Measurements from ENCODE around the gene JARID2. TPM values are rescaled to one million over a fixed set of nuclear protein-coding genes. Genes with fewer than 3 reads are reported as not detected.
"Not testable (repeated sequence)": the region's sequence is repeated elsewhere in the genome, so short reads cannot be mapped to it uniquely, and the experiment has no call there.

Gene JARID2
- total RNA-seq, 1 experiment from 2014 or later = 0.56 TPM

DNA sequence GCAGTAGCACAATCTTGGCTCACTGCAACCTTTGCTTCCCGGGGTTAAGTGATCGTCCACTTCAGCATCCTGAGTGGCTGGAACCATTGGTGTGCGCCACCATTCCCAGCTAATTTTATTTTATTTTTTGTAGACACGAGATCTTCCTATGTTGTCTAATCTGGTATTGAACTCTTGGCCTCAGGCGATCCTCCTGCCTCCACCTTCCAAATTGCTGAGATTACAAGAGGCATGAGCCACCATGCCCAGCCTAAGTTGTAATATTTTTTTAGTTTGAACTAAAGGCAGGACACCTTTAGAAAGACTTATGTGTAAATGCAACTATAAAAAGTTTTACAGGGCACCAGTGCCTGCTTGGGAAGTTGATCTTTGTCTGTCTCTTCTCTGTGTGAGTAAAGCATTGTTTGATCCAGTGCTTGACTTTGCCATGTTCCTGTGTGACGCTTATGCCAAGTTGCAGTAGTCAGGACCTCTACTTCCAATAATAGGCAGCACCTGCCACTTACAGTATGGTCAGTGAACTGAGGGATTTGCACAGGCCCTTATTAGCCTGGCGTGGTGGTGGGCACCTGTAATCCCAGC lies 46.9 kb downstream of the JARID2 start:
- Histone ChIP-seq H3K9me3 (no peaks in the 10 kb centered on the region), H3K27me3 (no peaks in the 10 kb centered on the region), H3K4me3 (no peak overlapping the region), H3K36me3 (no peaks in the 10 kb centered on the region)
- no peak for DNase-seq

DNA sequence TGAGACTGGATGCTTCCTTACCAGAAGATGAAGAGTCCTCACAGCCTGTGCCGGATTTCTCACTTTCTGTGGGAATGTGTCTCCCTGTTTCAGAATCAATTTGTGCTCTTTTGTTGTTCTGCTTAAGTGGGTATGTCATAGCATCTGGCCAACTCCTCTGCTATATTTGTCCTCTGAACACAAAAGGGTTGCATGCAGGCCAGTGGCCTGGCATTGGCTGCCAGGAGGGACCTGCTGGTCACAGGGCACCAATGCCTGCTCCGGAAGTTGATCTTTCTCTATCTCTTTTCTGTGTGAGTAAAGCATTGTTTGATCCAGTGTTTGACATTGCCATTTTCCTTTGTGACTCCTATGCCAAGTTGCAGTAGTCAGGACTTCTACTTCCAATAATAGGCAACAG lies 47.8 kb downstream of the JARID2 start:
- H3K27me3 ChIP-seq = no peaks in the 10 kb centered on the region
- no peak overlapping the region for H3K4me3 ChIP-seq
- H3K36me3 ChIP-seq = no peaks in the 10 kb centered on the region
- DNase-seq = no peak
- H3K9me3 ChIP-seq = no peaks in the 10 kb centered on the region

DNA sequence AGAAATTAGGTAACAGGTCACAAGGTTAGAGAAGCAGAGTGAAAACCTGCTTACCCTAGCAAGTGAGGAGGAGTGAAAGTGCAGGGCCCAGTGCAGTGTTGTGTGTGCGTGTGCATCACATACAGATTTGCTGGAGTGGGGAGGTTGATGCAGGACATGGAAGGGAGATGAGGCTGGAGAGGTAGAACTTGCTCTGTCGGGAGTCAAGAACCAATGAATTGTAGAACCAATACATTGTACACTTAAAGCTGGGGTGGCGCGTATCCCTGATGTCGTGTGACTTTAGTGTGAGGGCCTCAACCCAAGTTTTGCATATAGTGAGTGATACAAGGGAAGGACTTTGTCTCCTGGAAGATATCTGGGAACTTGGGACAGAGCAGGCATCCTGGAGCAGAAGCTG lies 48.6 kb downstream of the JARID2 start:
- DNase-seq = no peak
- Histone ChIP-seq H3K27me3 (no peaks in the 10 kb centered on the region), H3K9me3 (no peaks in the 10 kb centered on the region), H3K36me3 (no peaks in the 10 kb centered on the region), H3K4me3 (no peak overlapping the region)

DNA sequence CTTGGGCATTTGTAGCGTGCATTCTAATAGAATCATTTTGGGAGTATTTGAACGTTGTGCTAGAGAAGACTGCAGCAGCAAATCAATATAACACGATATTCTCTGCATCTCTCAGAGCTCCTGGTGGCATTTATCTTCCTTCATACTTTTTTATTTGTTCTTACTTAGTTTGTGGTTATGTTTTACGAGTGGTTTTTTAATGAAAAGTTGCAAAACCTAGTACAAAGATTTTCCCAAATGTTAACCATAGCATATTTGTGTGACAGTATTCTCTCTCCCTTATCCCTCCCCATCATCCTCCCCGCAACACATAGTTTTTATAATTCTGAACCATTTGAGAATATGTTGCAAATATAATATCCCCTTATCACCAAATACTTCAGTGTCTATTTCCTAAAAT lies 50.4 kb downstream of the JARID2 start:
- DNase-seq = no peak
- Histone ChIP-seq H3K36me3 (no peaks in the 10 kb centered on the region), H3K4me3 (no peak overlapping the region), H3K9me3 (no peaks in the 10 kb centered on the region), H3K27me3 (no peaks in the 10 kb centered on the region)

DNA sequence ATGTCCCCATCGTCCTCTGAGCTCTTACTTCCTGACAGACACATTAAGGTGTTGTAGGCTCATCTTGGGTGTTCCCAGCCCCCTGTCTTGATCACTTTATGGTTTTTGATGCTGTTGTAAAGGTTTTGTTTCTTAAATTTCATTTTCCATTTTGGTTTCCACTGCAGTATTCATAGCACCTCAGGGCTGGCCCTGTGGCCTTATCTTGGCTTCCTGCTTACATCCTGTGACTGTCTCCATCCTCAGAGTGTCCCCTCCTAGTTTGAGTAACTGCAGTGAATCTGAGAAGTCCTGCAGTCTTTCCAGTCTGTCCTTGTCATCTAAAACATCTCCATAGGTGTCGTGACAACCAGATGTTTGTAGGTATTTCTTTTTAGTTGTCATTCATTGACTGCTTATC lies 50.9 kb downstream of the JARID2 start:
- no peaks in the 10 kb centered on the region for H3K36me3 ChIP-seq
- no peak overlapping the region for H3K4me3 ChIP-seq
- no peak for DNase-seq

DNA sequence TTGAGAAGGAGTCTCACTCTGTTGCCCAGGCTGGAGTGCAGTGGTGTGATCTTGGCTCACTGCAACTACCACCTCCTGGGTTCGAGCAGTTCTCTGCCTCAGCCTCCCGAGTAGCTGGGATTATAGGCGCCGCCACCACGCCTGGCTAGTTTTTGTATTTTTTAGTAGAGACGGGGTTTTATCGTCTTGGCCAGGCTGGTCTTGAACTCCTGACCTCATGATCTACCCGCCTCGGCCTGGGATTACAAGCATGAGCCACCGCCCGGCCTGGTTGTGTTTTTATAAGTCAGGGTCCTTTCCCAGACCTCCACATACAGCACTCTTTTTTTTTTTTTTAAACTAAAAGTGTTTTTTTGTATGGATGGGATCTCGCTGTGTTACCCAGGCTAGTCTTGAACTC lies 51.3 kb downstream of the JARID2 start:
- H3K36me3 ChIP-seq, H3K4me3 ChIP-seq, DNase-seq, H3K9me3 ChIP-seq, H3K27me3 ChIP-seq: not testable (repeated sequence)

More for the DNA sequence above, 50.9 kb downstream of the JARID2 start:
- no peaks in the 10 kb centered on the region for H3K27me3 ChIP-seq
- no peaks in the 10 kb centered on the region for H3K9me3 ChIP-seq

DNA sequence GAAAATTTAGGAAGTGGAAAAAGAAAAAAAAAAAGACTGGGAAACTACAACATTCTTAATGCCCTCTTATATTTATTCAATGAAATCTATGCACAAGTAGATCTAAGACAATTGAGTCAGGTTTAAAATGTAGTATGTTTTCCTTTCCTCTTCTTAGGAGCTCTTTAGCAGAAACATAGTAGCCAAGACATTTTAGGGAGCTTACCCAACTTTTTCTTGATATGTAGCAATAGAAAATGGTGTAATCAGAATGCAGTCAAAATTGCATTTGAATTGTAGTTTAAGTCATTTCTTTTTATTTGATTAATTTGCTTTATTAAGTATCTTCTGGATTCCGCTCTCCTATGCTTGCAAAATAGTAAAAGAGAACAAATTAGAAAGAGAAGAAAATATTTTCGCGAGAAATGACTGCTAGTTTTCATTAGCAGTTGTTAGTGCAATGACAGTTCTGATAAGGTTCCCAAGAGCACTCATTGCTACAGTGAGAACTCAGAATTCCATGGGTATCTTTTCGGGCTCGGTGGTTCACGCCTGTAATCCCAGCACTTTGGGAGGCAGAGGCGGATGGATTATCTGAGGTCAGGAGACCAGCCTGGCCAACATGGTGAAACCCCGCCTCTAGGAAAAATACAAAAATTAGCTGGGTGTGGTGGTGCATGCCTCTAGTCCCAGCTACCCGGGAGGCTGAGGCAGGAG lies 52.2 kb downstream of the JARID2 start:
- Histone ChIP-seq H3K9me3 (no peaks in the 10 kb centered on the region), H3K27me3 (no peaks in the 10 kb centered on the region), H3K36me3 (no peaks in the 10 kb centered on the region), H3K4me3 (no peak overlapping the region)
- DNase-seq = no peak

DNA sequence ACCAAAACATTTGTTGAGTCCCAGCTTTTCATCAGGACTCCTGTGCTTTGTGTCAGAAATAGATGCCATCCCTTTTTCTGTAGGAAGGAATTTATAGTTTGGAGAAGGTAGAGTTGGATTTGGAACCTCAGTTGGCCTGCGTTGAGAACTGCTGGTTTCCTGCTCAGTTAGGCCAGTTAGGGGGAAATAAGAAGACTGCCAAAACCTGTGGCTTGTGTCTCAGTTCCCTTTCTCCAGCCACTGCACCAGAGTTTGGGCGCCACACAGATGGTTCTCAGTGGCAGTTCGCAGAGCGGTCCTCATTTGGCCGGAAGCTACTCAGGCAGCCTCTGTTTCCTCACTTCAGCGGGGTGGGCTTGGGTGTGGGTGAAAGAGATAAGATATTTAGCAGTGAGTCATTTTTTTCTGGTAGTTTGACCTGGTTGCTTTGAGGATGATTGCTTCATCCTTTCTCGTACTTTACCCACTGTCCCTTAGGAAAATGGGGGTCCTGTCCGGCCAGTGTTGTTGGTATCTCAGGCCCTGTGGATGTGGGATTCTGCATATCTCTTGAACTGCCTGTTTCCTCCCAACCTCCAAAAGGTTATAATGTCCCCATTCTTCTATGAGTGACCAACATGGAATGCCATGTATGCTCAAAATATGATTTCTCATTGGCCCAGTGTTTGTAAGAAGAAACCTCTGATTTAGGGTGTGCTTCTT lies 53.7 kb downstream of the JARID2 start:
- no peaks in the 10 kb centered on the region for H3K27me3 ChIP-seq
- no peak for DNase-seq
- no peak overlapping the region for H3K4me3 ChIP-seq
- no peaks in the 10 kb centered on the region for H3K36me3 ChIP-seq
- no peaks in the 10 kb centered on the region for H3K9me3 ChIP-seq

DNA sequence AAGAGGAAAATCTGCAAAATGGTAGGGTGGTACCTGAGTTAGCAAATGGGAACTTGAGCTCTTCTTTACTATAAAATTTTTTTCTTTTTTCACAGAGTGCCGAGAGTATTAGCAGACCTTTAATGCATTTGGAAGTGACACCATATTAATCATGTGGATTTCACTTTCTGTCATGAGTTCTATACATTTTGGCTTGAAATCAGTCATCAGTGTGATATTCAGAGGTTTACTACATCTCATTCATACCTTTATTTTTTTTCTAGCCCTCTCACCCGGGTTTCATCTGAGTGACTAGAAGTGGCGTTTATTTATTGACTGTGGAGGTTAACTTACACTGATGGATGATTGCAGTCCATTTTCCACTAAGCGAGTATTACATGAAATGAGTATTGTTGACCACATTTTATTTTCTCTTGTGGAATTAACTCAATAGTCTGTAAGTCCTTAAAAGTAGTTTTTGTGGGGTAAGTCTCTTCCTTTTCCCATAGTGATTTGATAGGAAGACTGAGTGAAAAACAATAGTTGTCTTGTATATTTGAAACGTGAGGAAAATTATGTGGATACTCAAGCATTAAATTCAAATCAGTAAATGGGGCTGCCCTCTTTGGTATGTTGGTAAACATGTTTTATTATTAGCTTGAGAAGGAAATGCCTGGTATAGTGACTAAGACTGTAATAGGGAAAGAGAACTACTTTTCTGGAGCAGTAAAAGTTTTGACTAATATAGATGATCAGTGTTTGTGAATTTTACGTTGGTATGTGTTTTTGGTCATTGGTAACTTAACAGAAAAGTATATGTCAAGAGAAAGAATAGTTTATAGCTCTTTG lies 55.5 kb downstream of the JARID2 start:
- Histone ChIP-seq H3K27me3 (no peaks in the 10 kb centered on the region), H3K9me3 (no peaks in the 10 kb centered on the region)
- no peak for DNase-seq

DNA sequence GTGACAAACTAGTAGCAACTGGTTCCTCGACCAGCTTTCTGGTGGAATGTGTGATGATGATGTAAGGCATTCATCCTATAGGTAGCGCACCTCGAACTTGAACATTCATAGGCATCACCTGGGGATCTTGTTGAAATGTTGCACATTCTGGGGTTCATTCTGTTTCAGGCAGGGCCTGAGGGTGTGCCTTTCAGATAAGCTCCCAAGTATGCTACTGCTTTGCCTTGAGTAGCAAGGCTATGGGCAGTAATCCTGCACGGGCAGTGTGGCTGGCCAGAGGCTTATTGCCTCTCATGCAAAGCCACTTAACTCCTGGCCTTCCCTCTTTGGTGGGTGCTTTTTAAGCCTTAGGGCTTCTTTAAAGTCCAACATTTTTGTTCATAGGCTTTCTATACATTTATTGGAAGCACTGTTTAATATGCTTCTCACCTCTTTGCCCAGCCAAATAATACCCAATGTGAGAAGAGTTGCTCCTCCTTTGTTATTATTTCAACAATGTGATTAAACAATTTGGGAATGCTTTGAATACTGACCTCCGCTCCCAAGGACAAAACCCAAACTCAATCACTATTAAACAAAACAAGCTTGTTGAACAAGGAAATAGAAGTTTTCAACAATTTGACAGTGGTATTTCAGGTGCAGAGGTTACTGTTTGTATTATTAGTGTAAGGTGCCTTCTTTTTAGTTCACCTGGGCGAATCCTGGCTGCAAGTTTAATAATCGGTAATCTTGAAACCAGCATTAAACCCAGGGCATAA lies 57.5 kb downstream of the JARID2 start:
- no peak overlapping the region for H3K4me3 ChIP-seq
- no peak for DNase-seq
- no peaks in the 10 kb centered on the region for H3K9me3 ChIP-seq
- H3K27me3 ChIP-seq = no peaks in the 10 kb centered on the region
- H3K36me3 ChIP-seq = no peaks in the 10 kb centered on the region

More for the DNA sequence above, 55.5 kb downstream of the JARID2 start:
- H3K4me3 ChIP-seq = no peak overlapping the region
- no peaks in the 10 kb centered on the region for H3K36me3 ChIP-seq

DNA sequence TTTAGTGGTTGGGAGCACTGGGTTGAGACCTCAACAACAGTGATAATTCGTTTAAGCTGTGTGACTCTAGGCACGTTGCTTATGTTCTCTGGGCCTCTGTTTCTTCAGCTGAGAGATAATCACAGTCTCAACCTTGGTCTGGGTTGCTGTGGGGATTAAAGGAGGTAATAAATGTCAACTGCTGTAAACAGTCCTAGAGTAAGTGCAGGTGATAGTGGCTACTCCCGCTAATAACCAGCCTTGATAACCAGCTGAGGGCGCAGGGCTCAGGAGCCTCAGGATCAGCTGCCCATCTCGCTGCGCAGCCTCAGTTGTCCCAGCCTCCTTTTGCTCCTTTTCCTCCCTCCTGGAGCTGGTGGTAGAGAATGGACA lies 58.0 kb downstream of the JARID2 start:
- Histone ChIP-seq H3K4me3 (no peak overlapping the region), H3K36me3 (no peaks in the 10 kb centered on the region), H3K27me3 (no peaks in the 10 kb centered on the region), H3K9me3 (no peaks in the 10 kb centered on the region)
- DNase-seq = no peak

DNA sequence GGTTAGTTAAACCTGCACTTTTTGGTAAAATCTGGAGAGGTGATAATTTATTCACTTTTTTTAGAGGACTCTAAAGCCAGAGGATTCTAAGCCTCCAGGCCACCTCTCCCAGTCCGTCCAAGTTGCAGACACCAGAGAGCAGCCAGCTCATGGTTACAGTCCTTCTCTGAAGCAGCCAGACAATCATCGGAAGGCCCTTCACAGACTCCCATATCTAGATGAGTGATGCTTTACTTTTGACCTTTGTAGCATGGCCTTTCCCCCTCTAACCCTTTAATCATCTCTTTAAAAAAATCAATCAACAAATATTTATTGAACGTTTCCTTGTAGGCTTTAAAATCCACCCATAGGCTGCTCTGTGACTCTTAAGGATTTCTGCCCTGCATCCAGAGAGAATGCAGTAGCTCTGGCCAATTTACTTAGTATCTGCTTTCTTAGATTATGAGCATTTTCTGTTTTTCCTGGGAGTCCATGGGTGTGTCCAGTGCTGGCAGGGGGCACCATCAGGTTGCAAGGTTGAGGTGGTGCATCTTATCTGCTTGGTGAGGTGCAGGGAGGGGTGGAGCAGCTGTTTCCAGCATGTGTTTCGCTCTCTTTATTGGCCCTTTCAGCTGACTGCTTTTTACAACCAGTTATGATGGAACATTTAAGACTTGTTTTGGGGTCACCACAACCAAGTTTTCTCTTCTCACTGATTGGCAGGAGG lies 58.6 kb downstream of the JARID2 start:
- DNase-seq = no peak
- no peaks in the 10 kb centered on the region for H3K9me3 ChIP-seq
- H3K36me3 ChIP-seq = no peaks in the 10 kb centered on the region
- H3K27me3 ChIP-seq = no peaks in the 10 kb centered on the region
- H3K4me3 ChIP-seq = no peak overlapping the region

DNA sequence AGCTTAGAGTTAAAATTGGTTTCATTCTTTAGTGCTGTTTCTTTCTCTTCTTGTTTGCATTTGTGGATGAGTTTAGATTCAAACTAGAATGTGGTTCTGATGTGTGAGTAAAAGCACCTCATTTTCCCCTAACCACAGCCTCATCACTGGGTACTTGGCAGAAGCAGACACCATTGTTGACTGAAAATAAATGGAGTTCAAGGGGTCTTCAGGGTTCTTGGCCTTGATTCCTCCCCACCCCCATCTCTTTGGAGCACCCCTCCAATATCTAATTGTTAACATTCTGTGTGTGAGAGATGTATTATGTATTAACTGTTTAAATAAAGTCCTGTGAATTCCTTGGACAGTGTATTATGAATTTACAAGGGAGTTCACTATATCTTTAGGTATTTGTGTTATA lies 59.6 kb downstream of the JARID2 start:
- no peak for DNase-seq
- Histone ChIP-seq H3K4me3 (no peak overlapping the region), H3K27me3 (no peaks in the 10 kb centered on the region), H3K36me3 (no peaks in the 10 kb centered on the region), H3K9me3 (no peaks in the 10 kb centered on the region)

DNA sequence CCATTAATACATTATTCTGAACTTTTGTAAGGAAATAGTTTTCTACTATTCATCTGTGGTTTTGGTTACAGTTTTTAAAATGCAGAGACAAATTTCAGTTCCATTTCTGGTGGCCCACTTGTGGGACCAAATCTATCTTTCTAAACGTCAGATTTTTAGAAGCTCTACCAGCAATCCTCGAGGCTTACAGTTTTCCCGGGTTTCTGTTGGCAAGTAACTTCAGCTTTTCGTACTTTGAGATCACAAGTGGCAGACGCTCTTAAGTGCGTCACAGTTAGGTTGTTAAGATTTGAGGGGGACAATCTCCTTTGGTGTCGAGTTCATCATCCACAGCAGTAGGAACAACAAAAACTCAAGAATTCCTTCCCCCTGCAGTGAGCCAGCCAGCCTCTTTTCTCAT lies 60.0 kb downstream of the JARID2 start:
- Histone ChIP-seq H3K4me3 (no peak overlapping the region), H3K27me3 (no peaks in the 10 kb centered on the region), H3K9me3 (no peaks in the 10 kb centered on the region), H3K36me3 (no peaks in the 10 kb centered on the region)
- no peak for DNase-seq

DNA sequence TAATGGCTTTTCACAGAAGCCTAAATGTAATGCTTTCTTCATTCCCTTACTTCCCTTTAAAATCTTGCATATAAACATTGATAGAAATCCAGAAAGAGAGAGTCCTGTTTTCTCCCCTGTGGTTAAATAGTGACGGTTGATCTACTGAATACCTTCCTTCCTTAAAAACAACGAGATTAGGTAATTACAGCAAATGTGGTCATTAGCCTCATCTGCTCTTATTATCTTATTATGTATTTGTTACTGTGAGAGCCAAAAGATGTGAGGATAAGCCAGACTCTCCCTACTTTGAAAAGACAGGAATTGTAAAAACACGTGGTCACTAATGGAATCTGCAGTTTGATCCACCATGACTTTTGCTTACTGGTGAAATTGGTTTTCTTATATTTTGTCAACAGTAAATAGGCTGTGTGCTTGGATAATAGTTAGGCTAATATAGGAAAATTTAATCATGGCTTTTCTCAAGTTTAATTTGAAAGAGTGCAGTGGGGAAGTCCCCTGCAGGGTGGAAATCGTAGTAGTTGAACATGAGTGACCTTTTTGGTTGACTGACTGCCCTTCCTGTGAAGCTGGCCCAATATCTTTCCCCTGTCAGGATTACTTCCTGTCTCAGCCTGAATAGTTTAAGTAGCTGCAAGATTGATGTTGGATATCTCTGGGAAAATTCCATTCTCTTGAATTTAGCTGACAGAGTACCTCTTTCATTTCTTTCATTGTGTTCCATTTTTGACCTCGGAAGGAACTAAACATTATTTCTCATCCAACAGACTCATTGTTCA lies 62.8 kb downstream of the JARID2 start:
- Histone ChIP-seq H3K27me3 (no peaks in the 10 kb centered on the region), H3K9me3 (no peaks in the 10 kb centered on the region), H3K4me3 (no peak overlapping the region), H3K36me3 (no peaks in the 10 kb centered on the region)
- DNase-seq = no peak

Measured in MG63 (cell line).